ENCODE results near the gene BOD1L2.

BOD1L2 gene

DNA sequence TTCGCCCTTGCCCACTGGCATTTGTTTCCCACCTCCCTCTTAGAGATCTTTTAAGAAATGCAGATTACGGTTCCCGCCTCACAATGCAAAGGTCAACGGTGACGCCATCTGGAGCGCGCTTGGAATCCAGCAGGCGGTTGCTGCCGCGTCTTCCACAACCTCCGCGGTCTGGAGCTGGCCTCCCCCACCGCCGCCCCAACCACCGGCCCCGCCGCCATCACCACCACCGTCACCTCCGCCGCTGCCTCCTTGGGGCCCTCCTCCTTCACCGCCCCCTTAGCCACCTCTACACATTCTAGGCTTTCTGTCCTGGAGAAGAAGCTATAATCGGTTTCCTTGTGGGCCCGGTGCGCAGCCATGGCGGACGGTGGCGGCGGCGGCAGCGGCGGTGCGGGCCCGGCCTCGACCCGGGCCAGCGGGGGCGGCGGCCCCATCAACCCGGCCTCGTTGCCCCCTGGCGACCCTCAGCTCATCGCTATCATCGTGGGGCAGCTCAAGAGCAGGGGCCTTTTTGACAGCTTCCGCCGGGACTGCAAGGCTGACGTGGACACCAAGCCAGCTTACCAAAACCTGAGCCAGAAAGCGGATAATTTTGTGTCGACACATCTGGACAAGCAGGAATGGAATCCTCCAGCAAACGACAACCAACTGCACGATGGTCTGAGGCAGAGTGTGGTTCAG lies at the start of gene BOD1L2:
TSS of gene BOD1L2 (plus strand) at position 132 of the 681 bp plus-strand sequence. CDS start at position 358, 226 bp downstream.
- DNase-seq (ENCODE audit: low read depth): no peak

DNA sequence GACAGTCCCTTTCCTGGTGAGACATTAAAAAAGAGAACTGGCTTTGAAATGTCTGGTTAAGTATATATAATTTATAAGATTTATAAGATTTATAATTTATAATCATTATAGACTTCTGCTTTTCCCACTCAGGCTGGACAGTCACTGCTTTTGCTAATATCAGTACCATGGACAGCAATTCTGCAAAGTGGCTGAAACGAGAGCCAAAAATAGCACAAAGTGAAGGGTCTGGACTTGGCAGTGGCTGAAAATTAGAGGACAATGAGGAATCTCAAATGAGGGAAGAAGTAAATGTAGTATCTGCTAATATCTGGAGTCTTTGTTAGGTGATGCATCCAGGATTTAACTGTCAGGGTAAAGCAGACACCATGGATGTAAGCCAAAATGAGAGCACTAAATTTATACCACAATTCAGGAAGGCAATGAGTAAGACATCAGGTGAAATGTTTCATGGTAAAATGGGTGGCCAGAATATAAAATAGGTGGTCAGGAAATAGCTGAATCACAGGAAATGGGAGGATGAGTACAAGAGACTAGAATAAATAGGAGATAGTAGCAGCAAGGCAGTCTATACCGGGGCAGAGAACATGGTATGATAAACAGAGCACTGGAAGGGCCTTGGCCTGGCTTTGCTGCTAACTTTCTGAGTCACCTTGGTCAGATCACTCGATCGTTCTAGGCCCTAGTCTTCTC lies 39.6 kb upstream of the BOD1L2 start:
- no peak for DNase-seq (ENCODE audit: low read depth)

DNA sequence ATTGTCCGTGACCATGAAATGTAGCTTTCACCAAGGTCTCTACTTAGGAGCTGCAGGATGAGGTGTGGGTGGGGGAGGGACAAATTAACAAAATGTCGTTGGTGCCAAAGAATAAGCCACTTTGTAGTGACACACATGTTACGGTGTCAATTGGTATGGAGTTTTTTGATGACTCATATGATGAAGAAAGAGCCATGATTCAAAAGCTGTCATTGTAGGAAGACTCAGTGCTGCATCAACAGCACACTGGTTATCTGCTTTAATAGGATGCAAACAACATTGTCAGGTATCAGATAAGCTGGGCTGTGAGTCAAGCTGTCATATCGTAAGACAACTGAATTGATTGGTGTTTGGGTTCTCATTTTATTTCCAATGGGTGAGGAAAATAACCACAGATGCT lies 36.6 kb upstream of the BOD1L2 start:
- no peak for DNase-seq (ENCODE audit: low read depth)

GRCh38 chr18:57113799-57114420 lies 33.0 kb upstream of the BOD1L2 start:
- DNase-seq (ENCODE audit: low read depth): no peak

DNA sequence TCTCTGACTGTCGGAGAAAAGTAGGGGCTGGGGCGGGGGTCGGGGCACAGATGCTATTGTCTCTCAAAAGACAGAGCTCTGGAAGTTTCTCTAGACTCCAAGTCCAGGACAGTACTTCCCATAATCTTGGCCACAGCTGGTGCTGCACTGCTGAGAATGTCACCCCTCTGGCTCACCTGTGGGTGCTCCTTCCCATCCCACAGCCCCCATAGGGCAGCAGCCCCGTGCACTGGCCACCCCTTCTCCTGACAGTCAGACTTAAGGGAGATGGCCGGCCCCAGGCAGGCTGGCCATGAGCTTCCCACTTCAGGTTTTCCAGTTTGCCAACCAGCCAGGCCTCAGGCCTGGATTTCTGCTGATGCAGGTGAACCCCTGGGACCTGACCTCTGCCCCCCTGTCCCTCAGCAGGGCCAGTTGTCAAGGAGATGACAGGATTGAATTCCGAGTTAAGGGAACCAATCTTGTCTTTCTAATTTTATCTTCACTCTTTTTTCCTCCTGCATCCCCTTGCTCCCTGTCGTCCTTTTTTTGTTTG lies 30.2 kb upstream of the BOD1L2 start:
- DNase-seq (ENCODE audit: low read depth): no peak

DNA sequence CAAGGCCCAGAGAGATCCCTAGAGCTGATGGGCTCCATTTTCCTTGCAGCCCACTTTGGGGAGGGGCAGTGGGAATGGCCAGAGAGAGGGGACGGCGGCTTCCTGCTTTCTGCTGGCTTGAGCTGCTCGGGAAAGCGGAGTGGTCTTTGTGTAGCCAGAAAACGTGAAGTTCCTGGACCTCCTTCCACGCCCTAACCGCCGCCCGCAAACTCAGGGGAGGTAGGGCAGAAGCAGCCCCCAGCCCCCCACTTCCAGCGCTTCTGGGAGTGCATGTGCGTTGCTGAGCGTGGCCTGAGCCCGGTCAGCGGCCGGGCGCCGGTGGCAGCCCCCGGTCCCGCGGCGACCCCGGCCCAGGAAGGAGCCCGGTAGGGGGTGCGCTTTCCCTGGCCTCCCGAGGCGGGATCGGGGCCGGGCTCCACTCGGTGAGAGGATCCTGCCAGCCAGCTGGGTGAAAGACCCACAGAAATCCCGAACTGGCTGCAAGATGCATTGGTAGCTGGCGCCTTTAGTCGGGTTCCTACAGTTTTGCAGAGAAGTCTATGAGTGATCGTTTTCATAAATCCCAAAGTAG lies 25.3 kb upstream of the BOD1L2 start:
- no peak for DNase-seq (ENCODE audit: low read depth)

DNA sequence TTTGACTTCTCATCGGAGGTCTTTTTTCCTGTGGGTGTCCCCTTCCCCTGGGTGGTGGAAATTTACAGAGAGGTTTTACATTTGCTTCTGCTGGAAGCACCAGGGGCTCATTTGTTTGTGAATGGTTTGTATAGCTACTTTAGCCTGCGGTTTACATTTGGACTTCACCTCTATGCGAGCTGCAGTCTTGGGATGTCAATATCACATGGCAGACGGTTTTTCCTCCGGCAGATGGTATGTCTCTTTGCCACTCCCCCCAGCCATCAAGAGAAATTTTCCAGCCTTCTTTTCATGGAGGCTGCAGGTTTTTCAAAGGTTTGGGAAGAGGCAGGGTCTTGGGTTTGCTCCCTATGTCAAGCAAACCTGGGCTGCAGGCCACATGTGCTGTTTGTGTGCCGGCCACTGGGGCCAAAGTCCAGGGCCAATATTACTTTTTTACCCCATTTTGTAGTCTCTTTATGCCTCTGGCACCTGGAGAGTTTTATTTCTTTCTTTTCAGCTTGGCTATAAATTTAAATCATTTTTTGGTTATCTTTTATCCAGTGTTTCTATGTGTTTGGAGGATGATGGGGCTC lies 23.9 kb upstream of the BOD1L2 start:
- DNase-seq (ENCODE audit: low read depth): no peak

GRCh38 chr18:57125627-57126026 lies 21.3 kb upstream of the BOD1L2 start:
- no peak for DNase-seq (ENCODE audit: low read depth)

GRCh38 chr18:57128220-57128932 lies 18.5 kb upstream of the BOD1L2 start:
- no peak for DNase-seq (ENCODE audit: low read depth)

DNA sequence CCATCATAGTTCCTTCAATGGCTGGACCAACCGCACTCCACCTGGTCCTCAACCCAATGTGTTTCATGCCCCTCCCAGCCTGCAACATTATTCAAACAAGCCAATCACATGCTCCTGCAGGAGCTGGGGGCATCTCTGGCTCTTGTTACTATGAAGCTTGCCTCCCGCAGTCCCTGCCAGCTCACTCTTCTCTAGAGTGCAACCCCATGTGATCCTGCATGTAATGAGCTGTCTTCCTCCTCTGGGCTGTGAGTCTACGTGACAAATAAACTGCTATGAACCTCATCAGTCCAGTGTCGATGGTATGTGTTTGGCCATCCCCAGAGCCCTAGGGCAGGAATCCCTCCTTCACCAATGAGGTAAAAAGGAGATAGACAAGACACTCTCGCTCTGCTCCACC lies 15.8 kb upstream of the BOD1L2 start:
- DNase-seq (ENCODE audit: low read depth): no peak

- DNase-seq (ENCODE audit: low read depth): no peak
Measured at GRCh38 chr18:57131782-57132181, 15.1 kb upstream of the BOD1L2 start.

GRCh38 chr18:57134618-57135135 lies 12.2 kb upstream of the BOD1L2 start:
- no peak for DNase-seq (ENCODE audit: low read depth)

DNA sequence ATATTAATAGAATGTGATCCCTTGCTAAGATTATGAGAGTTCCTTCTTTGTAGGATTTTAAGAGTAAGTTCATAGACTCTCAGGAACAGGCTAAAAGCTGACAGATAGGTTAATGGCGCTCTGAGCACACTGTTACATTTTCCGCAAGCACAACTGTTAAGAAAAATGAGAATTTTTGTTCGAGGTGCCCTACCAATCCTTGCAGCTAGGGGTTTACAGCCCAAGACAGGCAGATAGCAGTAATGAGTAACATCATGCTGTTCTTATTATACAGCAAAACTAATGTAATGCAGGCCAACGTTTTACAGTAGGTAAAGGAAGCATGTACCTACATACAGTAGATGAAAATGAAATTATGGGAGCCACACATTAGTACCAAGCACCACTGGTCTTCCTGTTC lies 11.2 kb upstream of the BOD1L2 start:
- no peak for DNase-seq (ENCODE audit: low read depth)

DNA sequence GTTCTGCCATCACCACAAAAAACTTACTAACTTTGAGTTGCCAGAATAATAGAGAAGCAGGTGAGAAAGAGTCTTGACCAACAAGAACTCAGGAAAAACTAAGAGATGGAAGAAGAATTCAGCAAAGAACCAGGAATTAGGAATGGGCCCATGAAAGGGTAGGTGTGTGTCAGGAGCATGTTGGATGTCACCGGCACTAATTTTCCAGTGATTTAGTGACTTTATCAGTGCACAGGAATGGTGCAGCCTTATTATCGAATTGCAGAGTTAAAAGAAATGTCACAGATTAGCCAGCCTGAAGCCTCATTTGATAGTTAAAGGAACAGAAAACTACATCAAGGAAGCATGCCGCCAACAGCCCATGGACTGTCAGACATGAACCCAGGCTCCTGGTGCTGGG lies 9.0 kb upstream of the BOD1L2 start:
- DNase-seq (ENCODE audit: low read depth): no peak

DNA sequence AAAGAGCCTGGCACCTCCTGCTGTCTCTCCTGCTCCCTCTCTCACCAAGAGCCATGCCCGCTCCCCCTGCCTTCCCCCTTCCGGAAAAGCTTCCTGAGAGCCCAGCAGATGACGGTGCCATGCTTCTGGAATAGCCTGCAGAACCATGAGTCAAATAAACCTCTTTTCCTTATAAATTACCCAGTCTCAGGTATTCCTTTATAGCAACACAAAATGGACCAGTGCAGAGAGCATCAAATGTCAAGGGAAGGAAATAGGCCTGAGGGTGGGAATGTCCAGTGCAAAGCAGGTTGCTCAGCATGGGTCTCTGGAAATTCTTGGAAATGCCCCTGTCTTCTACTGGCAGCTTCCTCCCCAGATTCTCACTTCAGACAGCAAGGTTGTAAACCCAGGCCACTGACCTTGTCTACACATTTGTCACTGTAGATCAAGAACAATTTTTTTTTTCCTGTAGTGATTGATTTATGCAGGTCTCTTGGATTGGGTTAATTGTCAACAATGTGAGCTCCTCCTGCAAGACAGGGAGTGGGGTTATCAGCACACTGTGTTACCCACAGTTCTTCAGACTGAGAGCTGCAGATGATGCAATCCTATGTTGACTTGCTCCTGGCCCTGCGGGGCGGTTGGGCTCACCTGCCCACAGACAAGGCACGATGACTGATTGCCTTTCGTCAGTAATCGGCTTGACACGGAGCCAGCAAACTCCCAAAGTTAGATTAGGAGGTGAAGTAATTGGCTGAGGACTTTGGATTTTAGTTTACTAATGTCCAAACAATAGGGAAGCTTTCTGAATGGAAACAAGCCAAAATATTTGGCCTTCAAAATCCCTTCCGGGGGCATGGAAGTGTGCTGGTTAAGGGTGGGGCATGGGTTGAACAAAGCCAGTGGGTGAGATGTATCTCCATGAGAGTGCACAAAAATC lies 5.4 kb upstream of the BOD1L2 start:
- no peak for DNase-seq (ENCODE audit: low read depth)

GRCh38 chr18:57142324-57142723 lies 4.6 kb upstream of the BOD1L2 start:
- no peak for DNase-seq (ENCODE audit: low read depth)

DNA sequence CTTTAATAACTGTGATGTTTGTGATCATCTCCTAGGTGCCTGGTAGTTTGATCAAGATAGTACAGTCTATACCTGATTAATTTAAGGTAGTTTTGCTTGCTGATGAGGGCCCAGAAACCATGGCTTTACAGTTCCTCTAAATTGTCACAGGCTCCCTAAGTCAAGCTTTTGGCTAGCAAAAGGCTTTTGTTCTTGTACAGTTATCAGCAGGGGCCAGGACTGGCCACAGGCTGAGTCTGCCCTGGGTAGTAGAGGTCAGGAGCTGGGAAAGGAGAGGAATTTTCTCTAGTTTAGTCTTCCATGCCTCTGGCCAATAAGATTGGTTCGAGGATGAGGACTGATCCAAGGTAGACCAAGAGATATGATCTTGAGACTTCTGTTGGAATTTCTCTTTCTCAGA lies 3.6 kb upstream of the BOD1L2 start:
- DNase-seq (ENCODE audit: low read depth): no peak

DNA sequence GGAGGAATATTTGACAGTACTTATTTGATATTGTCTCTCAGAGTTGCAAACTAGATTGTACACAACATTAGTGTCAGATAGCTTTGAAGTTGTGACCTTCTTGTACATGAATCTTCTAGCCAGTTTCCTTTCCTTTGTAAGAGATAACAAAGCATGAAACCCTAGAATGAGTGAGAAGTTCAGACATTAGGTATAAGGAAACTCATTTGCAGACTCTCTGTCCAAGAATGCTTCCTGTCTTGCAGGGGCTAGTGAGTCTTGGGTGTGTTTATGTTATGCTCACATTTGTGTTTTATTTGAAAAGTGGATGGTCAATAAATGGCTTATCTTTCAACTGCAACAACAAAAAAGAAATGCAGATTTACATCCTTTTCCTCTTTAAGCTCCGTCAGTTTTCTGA lies 1.4 kb downstream of the BOD1L2 start:
- DNase-seq (ENCODE audit: low read depth): no peak

DNA sequence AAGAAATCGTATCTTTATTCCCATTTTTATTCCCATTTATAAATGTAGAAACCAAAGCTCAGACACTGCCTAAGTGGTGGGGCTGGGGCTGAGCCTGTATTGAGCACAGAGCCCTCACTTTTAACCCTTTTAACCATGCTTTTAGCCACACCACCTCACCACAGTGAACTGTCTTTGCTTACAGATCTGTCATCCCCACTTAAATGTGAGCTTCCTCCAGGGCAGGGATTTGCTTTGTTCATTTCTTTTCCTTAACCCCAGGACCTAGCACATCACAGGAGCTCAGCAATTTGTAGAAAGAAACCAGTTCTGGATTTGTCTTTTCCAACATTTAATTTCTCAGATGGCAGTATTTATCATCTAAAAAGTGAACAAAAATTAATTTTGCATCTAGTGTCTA lies 2.2 kb downstream of the BOD1L2 start:
- no peak for DNase-seq (ENCODE audit: low read depth)

DNA sequence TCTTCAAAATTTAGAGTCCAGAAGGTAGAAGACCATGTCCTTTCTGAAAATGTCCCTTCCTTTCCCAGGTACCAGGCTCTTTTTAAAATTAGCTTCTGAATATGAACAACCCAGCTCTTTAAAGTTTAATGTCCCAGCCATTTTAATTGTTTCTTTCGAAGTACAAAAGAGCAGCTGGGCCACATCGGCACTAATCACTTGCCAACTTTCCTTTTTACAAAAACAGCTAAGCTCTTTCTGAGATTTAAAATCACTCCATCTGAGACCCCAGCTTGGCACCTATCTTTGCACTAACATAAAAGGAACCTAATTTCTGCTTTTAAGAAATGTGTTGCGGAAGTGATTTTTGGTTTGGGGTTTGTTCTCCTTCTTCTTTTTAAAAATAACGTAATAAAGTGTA lies 2.6 kb downstream of the BOD1L2 start:
- no peak for DNase-seq (ENCODE audit: low read depth)
